ENCODE data around the gene SP4.

The SP4 gene

DNA sequence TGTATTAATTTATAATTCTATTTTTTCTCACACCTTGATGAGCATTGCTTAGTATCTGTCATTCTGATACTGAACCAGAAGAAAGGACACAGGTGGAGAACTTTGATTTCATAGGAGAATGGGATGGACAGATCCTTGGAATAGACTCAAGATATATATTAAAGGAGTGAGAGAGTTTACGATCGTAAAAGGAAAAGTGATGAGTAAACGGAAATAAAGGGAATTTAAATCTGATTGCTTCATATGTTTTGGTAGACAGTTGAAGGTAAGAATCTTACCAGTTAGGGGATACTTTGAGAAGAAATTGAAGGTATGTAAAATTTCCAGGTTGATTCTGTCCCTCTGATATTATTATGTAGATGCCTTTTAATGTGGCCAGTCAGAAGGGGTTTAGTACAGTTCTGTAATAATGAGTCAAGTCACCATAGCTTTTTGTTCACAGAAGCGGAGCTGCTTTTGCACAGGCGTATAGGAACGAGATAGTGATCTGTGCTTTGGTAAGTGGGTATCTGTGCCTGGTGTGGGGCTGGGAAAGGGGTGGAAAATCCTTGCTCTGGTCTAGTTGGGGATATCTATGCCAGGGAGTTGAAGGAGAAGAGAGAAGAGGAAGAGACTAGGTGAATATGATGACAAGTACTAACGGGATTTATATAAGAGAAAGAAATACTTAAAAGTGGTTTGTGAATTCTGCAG is 15.4 kb downstream of the SP4 start:
- no peaks in the 10 kb centered on the region for H3K36me3 ChIP-seq (replicated peaks)
- H3K27ac ChIP-seq = no peak overlapping the region
- H3K4me3 ChIP-seq (ENCODE audit: low read depth, low read length) = no peak overlapping the region
- no peaks in the 10 kb centered on the region for H3K27me3 ChIP-seq (replicated peaks)
- DNase-seq = no peak
- in situ Hi-C loops (cut with HindIII; ENCODE audit: low pct_ligation_motif_present, low sequenced_read_pairs) = no loop called here
- TF ChIP-seq, protein P1, sequence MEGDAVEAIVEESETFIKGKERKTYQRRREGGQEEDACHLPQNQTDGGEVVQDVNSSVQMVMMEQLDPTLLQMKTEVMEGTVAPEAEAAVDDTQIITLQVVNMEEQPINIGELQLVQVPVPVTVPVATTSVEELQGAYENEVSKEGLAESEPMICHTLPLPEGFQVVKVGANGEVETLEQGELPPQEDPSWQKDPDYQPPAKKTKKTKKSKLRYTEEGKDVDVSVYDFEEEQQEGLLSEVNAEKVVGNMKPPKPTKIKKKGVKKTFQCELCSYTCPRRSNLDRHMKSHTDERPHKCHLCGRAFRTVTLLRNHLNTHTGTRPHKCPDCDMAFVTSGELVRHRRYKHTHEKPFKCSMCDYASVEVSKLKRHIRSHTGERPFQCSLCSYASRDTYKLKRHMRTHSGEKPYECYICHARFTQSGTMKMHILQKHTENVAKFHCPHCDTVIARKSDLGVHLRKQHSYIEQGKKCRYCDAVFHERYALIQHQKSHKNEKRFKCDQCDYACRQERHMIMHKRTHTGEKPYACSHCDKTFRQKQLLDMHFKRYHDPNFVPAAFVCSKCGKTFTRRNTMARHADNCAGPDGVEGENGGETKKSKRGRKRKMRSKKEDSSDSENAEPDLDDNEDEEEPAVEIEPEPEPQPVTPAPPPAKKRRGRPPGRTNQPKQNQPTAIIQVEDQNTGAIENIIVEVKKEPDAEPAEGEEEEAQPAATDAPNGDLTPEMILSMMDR (IDR thresholded peaks at IDR 0.05; ENCODE audit: low read depth, low read length, missing control alignments) = no peak

DNA sequence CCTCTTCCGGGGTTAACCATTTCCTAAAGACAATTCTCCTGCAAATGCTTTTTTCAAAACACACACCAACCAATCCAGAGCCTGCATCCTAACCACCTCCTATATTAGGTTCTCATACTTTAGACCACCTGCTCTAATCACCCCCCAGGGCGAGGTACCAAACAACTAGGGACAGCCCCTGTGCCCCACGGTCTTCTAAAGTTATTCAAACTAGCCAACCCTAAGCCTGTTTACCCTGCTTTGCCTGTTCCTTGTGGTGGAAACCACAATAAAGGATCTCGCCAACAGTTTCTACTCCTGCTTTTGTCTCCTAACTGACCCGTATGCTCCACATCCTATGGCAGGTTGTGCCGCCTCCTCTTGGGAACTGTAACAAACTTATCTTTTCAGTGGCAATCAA is 21.1 kb downstream of the SP4 start:
- TF ChIP-seq, protein P1 (IDR thresholded peaks at IDR 0.05; ENCODE audit: low read depth, low read length, missing control alignments) = no peak
- Histone ChIP-seq H3K27me3 (replicated peaks) (no peaks in the 10 kb centered on the region), H3K4me3 (ENCODE audit: low read depth, low read length) (no peak overlapping the region), H3K36me3 (replicated peaks) (no peaks in the 10 kb centered on the region), H3K27ac (no peak overlapping the region)
- in situ Hi-C loops (cut with HindIII; ENCODE audit: low pct_ligation_motif_present, low sequenced_read_pairs) = no loop called here
- DNase-seq = no peak

DNA sequence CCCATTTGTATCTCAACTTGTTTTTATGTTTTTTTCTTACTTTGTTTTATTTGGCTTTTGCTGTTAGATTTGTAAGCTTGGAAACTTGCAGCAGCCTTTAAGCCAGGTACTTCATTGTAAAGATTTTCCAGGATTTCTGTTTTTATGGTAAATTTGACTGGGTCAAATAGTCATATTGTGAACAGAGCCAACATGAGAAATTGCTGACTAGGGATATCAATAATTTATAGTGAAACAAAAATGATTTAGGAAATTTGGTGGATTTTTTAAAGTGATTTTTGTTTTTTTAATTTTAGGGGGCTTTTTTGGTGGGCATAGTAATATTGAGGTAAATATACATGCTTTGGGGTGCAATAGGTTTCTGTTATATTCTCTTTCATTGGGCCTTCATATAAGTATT is 22.2 kb downstream of the SP4 start:
- TF ChIP-seq, protein P1 (IDR thresholded peaks at IDR 0.05; ENCODE audit: low read depth, low read length, missing control alignments) = no peak
- Histone ChIP-seq H3K4me3 (ENCODE audit: low read depth, low read length) (no peak overlapping the region), H3K27me3 (replicated peaks) (no peaks in the 10 kb centered on the region), H3K36me3 (replicated peaks) (no peaks in the 10 kb centered on the region), H3K27ac (no peak overlapping the region)
- in situ Hi-C loops (cut with HindIII; ENCODE audit: low pct_ligation_motif_present, low sequenced_read_pairs) = no loop called here
- DNase-seq = no peak

DNA sequence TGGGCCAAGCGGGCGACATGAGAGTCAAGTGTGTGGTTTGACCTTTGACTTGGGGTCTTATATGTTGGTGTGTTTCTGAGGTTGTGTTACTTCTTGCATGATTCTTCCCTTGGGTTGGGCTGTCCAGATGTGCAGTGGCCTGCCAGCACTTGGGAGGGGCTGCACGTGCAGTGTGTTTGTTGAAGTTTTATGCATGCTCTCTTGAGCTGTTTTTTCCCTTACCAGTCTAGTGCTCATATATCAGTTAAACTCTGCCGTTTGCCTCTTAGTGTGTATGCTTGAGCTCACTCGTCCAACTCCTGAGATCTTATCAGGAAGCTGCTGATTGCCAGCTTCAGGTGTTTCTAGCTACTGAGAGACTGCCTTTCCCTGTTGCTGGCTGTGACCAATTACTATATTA is 23.1 kb downstream of the SP4 start:
- no peaks in the 10 kb centered on the region for H3K36me3 ChIP-seq (replicated peaks)
- H3K27ac ChIP-seq = no peak overlapping the region
- H3K4me3 ChIP-seq (ENCODE audit: low read depth, low read length) = no peak overlapping the region
- no peaks in the 10 kb centered on the region for H3K27me3 ChIP-seq (replicated peaks)
- DNase-seq = no peak
- in situ Hi-C loops (cut with HindIII; ENCODE audit: low pct_ligation_motif_present, low sequenced_read_pairs) = no loop called here
- TF ChIP-seq, protein P1 (IDR thresholded peaks at IDR 0.05; ENCODE audit: low read depth, low read length, missing control alignments) = no peak

DNA sequence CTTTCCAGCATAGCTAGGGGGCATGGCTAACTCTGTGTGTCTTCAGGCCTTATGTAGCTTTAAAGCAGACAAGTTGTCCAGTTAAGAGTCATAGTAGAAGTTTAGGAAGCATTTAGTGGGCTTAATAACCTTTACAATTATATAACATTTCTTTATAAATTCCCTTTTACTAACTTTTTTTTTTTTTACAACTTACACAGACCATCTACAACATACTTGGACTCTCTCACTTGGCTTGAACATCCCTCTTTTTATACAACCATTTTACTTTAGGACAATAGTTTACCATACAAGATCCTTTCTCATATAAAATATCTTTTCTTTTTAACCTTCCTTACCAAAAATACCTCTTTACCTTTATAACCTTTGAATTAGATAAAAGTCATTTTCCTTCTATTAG is 26.3 kb downstream of the SP4 start:
- TF ChIP-seq, protein P1 (IDR thresholded peaks at IDR 0.05; ENCODE audit: low read depth, low read length, missing control alignments) = no peak
- no peak for DNase-seq
- no peaks in the 10 kb centered on the region for H3K27me3 ChIP-seq (replicated peaks)
- H3K4me3 ChIP-seq (ENCODE audit: low read depth, low read length) = no peak overlapping the region
- no peak overlapping the region for H3K27ac ChIP-seq
- in situ Hi-C loops (cut with HindIII; ENCODE audit: low pct_ligation_motif_present, low sequenced_read_pairs) = no loop called here
- no peaks in the 10 kb centered on the region for H3K36me3 ChIP-seq (replicated peaks)

GRCh38 chr7:21454906-21455305 is 27.0 kb downstream of the SP4 start:
- no peak for DNase-seq
- H3K36me3 ChIP-seq (replicated peaks) = no peaks in the 10 kb centered on the region
- TF ChIP-seq, protein P1 (IDR thresholded peaks at IDR 0.05; ENCODE audit: low read depth, low read length, missing control alignments) = no peak
- H3K27ac ChIP-seq = no peak overlapping the region
- in situ Hi-C loops (cut with HindIII; ENCODE audit: low pct_ligation_motif_present, low sequenced_read_pairs) = no loop called here
- H3K4me3 ChIP-seq (ENCODE audit: low read depth, low read length) = no peak overlapping the region
- no peaks in the 10 kb centered on the region for H3K27me3 ChIP-seq (replicated peaks)
